B cell (primary cell): ENCODE results near the gene STMN3. TPM values are rescaled to one million over a fixed set of nuclear protein-coding genes. Genes with fewer than 3 reads are reported as not detected.

ENCODE experiments used
- ATAC-seq: fragments of 200-7000 bp; cut with Tn5 transposase; one replicate; pipeline ENCODE4 v1.10.0; 2021; ENCODE audit warnings: low read depth, mild to moderate bottlenecking, moderate number of reproducible peaks, moderate library complexity
- CTCF ChIA-PET: fragments of 350-600 bp; sonication (Branson Sonifier 250); formaldehyde crosslinking; loops from one replicate; lab custom pipeline; 2021; ENCODE audit warnings: antibody characterized with exemption, inconsistent platforms; lab: Charles Lee
- POLR2A ChIA-PET: fragments of 350-600 bp; sonication (Branson Sonifier 250); formaldehyde crosslinking; loops from one replicate; lab custom pipeline; 2021; ENCODE audit warnings: antibody characterized with exemption; lab: Charles Lee
- DNase-seq: peaks from one replicate; pipeline ENCODE4 v3.0.0; 2013
- H2AFZ ChIP-seq: 2 replicates; pipeline ENCODE4 v1.6.1; 2012; ENCODE audit warnings: mild to moderate bottlenecking, low read depth, low read length; ENCODE audit not compliant: insufficient read depth, poor library complexity, severe bottlenecking
- H3K27ac ChIP-seq, 2 donors: 1 replicate in 1 of 2; 2 replicates in 1 of 2; pipeline ENCODE4 v1.5.1; 2012 to 2013; ENCODE audit warnings: low read length in 2 of 2, mild to moderate bottlenecking in 2 of 2, moderate library complexity in 1 of 2
- H3K27me3 ChIP-seq, 4 experiments: fragments of 200-600 bp in 1 of 4; sonication (generic) in 1 of 4; replicated peaks in 1 of 4; 1 replicate in 2 of 4; 2 replicates in 2 of 4; pipeline versions ENCODE4 v1.6.1 to v1.7.0; 2013 to 2016; ENCODE audit warnings: low read length in 3 of 4, mild to moderate bottlenecking in 2 of 4, mixed read lengths in 1 of 4, moderate library complexity in 1 of 4; ENCODE audit not compliant: insufficient read depth in 4 of 4, control insufficient read depth in 3 of 4; ENCODE audit errors: control extremely low read depth in 1 of 4
- H3K36me3 ChIP-seq, 2 experiments: replicated peaks in 1 of 2; 1 replicate in 1 of 2; 2 replicates in 1 of 2; pipeline versions ENCODE4 v1.6.1 to v1.7.1; 2013; ENCODE audit warnings: low read length in 1 of 2; ENCODE audit not compliant: insufficient read depth in 2 of 2, control insufficient read depth in 1 of 2; ENCODE audit errors: control extremely low read depth in 1 of 2, extremely low read depth in 1 of 2
- H3K4me1 ChIP-seq, 2 donors: fragments of 200-600 bp in 1 of 2; sonication (generic) in 1 of 2; 1 replicate in 1 of 2; 2 replicates in 1 of 2; pipeline versions ENCODE4 v1.5.1 to v1.6.1; 2013 to 2017; ENCODE audit warnings: low read length in 2 of 2; ENCODE audit not compliant: control insufficient read depth in 2 of 2, insufficient read depth in 2 of 2
- H3K4me2 ChIP-seq: replicated peaks from 2 replicates; pipeline ENCODE3; 2012; ENCODE audit warnings: mild to moderate bottlenecking, low read depth, low read length; ENCODE audit not compliant: poor library complexity, severe bottlenecking
- H3K4me3 ChIP-seq, 5 experiments: fragments of 200-600 bp in 1 of 5; sonication (generic) in 1 of 5; 1 replicate in 3 of 5; 2 replicates in 2 of 5; pipeline versions ENCODE4 v1.5.1 to v1.7.0; 2011 to 2016; ENCODE audit warnings: low read length in 4 of 5, mild to moderate bottlenecking in 4 of 5, low read depth in 2 of 5, control low read depth in 1 of 5, moderate library complexity in 1 of 5; ENCODE audit not compliant: insufficient read depth in 1 of 5; ENCODE audit errors: control extremely low read depth in 1 of 5, extremely low read depth in 1 of 5
- H3K79me2 ChIP-seq: fragments of 200-600 bp; sonication (generic); one replicate; pipeline ENCODE4 v1.6.0; 2016; ENCODE audit warnings: low read length; ENCODE audit not compliant: control insufficient read depth, insufficient read depth
- H3K9ac ChIP-seq: fragments of 200-600 bp; sonication (generic); 2 replicates; pipeline ENCODE4 v1.6.1; 2017; ENCODE audit warnings: mild to moderate bottlenecking, low read length, moderate library complexity
- H3K9me3 ChIP-seq, 3 donors: one replicate each; pipeline versions ENCODE4 v1.6.1 to v1.7.1; 2013; ENCODE audit warnings: low read length in 2 of 3; ENCODE audit not compliant: control insufficient read depth in 2 of 3, insufficient read depth in 1 of 3; ENCODE audit errors: control extremely low read depth in 1 of 3
- H4K20me1 ChIP-seq: 2 replicates; pipeline ENCODE4 v1.6.0; 2012; ENCODE audit warnings: mild to moderate bottlenecking, low read length; ENCODE audit not compliant: insufficient read depth, control insufficient read depth, poor library complexity, severe bottlenecking
- H3K27ac Mint-ChIP-seq: one replicate; pipeline ENCODE4 v1.8.0; 2021; ENCODE audit warnings: mixed read lengths
- H3K27me3 Mint-ChIP-seq: one replicate; pipeline ENCODE4 v1.8.0; 2021; ENCODE audit warnings: mixed read lengths
- H3K4me1 Mint-ChIP-seq: one replicate; pipeline ENCODE4 v1.8.0; 2021; ENCODE audit warnings: mixed read lengths
- H3K4me3 Mint-ChIP-seq: one replicate; pipeline ENCODE4 v1.8.0; 2021; ENCODE audit warnings: mixed read lengths
- H3K9me3 Mint-ChIP-seq: one replicate; pipeline ENCODE4 v1.8.0; 2022; ENCODE audit warnings: mixed read lengths; ENCODE audit not compliant: insufficient read depth
- EZH2 ChIP-seq: IDR thresholded peaks from 2 replicates; pipeline ENCODE4 v1.6.1; 2012; ENCODE audit warnings: borderline replicate concordance, low read depth, mild to moderate bottlenecking, moderate library complexity, low read length; ENCODE audit not compliant: insufficient read depth, poor library complexity, severe bottlenecking
- WGBS: methylation state at CpG from one replicate; pipeline ENCODE4 v1.1.5; 2013; ENCODE audit warnings: missing lambda C conversion rate; ENCODE audit not compliant: insufficient coverage; 5-methylcytosine and 5-hydroxymethylcytosine counted together
- intact Hi-C: fragments of 100-400 bp; cut with micrococcal nuclease; formaldehyde crosslinking; loops from one replicate; pipeline ENCODE4 v1.10.0; 2022
- polyA plus RNA-seq: library from polyadenylated mRNA; depleted of rRNA; stranded (reverse); fragments of >200 nt; gene quantifications from 2 replicates; pipeline ENCODE4 v1.2.3, GENCODE V29; 2012
- total RNA-seq, 2 donors: library from RNA; stranded (reverse); fragments of 120-200 nt in 1 of 2; gene quantifications; 1 replicate in 1 of 2; 2 replicates in 1 of 2; pipeline versions ENCODE4 v1.2.3 to v1.2.4, GENCODE V29; 2013 to 2022
- TF ChIP-seq, protein P1 (sequence below): fragments of 200-600 bp; IDR thresholded peaks from one replicate; pipeline ENCODE4 v1.8.0; 2022; ENCODE audit warnings: antibody characterized with exemption, mild to moderate bottlenecking

STMN3 gene
- total and polyA plus RNA-seq, 2 donors (not counting 1 experiment from before 2014, with no cell fraction given), result 35.0 to 59.4 TPM

DNA sequence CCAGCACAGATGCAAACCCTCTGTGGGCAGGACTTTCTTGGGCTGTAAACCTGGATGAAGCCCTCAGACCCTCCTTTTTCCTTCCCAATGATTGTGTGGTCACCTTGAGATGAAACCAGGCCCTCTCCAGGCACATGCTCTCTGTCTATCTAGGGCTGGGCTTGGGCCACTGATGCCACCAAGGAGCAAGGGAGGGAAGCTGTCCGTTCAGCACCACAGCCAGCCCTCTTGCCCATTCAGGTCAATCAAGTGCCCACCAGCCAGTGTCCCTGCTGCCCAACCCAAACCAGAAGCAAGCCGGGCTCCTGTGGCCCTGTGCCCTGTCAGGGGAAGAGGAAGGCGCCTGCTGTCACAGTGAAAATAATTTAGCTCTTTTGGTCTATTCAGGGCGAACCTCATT, 8.0 kb downstream of the STMN3 start:
- H3K27ac ChIP-seq, result no peak overlapping the region
- H3K36me3 ChIP-seq, result no peaks in the 10 kb centered on the region
- 94% methylated on average over 4 of the region's 4 CpGs for WGBS
- H2AFZ ChIP-seq, result no peak overlapping the region
- Mint-ChIP-seq H3K27me3 (peaks cover 4% of the 10 kb centered on the region), H3K4me1 (peaks cover 4% of the 10 kb centered on the region), H3K9me3 (no peaks in the 10 kb centered on the region), H3K27ac (no peak overlapping the region), H3K4me3 (no peak overlapping the region)
- TF ChIP-seq, protein P1, sequence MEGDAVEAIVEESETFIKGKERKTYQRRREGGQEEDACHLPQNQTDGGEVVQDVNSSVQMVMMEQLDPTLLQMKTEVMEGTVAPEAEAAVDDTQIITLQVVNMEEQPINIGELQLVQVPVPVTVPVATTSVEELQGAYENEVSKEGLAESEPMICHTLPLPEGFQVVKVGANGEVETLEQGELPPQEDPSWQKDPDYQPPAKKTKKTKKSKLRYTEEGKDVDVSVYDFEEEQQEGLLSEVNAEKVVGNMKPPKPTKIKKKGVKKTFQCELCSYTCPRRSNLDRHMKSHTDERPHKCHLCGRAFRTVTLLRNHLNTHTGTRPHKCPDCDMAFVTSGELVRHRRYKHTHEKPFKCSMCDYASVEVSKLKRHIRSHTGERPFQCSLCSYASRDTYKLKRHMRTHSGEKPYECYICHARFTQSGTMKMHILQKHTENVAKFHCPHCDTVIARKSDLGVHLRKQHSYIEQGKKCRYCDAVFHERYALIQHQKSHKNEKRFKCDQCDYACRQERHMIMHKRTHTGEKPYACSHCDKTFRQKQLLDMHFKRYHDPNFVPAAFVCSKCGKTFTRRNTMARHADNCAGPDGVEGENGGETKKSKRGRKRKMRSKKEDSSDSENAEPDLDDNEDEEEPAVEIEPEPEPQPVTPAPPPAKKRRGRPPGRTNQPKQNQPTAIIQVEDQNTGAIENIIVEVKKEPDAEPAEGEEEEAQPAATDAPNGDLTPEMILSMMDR, result no peak
- TF ChIP-seq EZH2, result no peak
- no peaks in the 10 kb centered on the region for H3K9me3 ChIP-seq
- peaks cover 5% of the 10 kb centered on the region for H3K79me2 ChIP-seq
- no peaks in the 10 kb centered on the region for H4K20me1 ChIP-seq
- no peak overlapping the region for H3K4me3 ChIP-seq
- peaks cover 6 to 9% of the 10 kb centered on the region in 2 donors for H3K4me1 ChIP-seq
- H3K9ac ChIP-seq, result no peak overlapping the region
- intact Hi-C loops, result no loop called here
- H3K4me2 ChIP-seq, result no peak overlapping the region
- no peaks in the 10 kb centered on the region for H3K27me3 ChIP-seq
- no peak for DNase-seq
- CTCF ChIA-PET, result interaction anchor here (1.1 kb wide), 1 partner anchor 107 kb away, joined by 4 read pairs; the partner anchor contains the start of gene PTK6
- POLR2A ChIA-PET, result no interaction called here
- no peak for ATAC-seq

DNA sequence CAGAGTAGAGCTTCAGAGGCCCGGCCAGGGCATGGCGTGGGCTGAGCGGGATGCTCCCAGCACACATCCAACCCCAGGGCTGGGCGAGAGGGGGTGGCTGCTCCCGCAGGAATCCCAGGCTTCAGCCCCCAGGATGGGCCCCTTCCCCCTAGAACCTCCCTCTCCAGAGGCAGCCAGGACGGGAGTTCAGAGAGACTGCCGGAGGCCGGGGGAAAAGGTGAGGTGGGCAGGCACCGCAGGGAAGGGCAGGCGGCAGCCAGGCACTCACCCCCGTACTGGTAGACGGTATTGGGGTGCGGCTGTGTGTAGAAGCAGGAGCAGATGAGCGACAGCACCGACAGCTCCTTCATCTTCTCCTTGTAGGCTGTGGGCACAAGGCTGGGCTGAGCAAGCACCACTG, 9.3 kb downstream of the STMN3 start:
- no peaks in the 10 kb centered on the region for H3K36me3 ChIP-seq
- H3K27ac ChIP-seq, result no peak overlapping the region
- TF ChIP-seq, protein P1, result no peak
- no peak for TF ChIP-seq EZH2
- ATAC-seq (no peak), DNase-seq (no peak)
- Mint-ChIP-seq H3K4me1 (peaks cover 16% of the 10 kb centered on the region), H3K27me3 (peaks cover 4% of the 10 kb centered on the region), H3K9me3 (peaks cover 2% of the 10 kb centered on the region), H3K27ac (peak overlapping the region; percentile 56), H3K4me3 (no peak overlapping the region)
- no peaks in the 10 kb centered on the region for H4K20me1 ChIP-seq
- no peak overlapping the region for H3K4me3 ChIP-seq
- peaks cover 8 to 21% of the 10 kb centered on the region in 2 donors for H3K4me1 ChIP-seq
- no peak overlapping the region for H3K4me2 ChIP-seq
- intact Hi-C loops, result loop anchor here (5.0 kb wide), 1 partner anchor 62 kb away; no protein-coding TSS in a partner anchor
- peaks cover 12% of the 10 kb centered on the region for H3K79me2 ChIP-seq
- WGBS, result 98% methylated on average over 11 of the region's 15 CpGs
- H3K9ac ChIP-seq, result no peak overlapping the region
- CTCF ChIA-PET, result interaction anchor here (1.4 kb wide), 1 partner anchor 62 kb away, joined by 3 read pairs; no protein-coding TSS in a partner anchor
- H3K9me3 ChIP-seq, result no peaks in the 10 kb centered on the region
- POLR2A ChIA-PET, result interaction anchor here (1.1 kb wide), 1 partner anchor 14 kb away, joined by 3 read pairs; the partner anchor contains the start of gene RTEL1
- no peaks in the 10 kb centered on the region for H3K27me3 ChIP-seq
- H2AFZ ChIP-seq, result no peak overlapping the region
